ENCODE results near the gene DAB1. TPM values are rescaled to one million over a fixed set of nuclear protein-coding genes. Genes with fewer than 3 reads are reported as not detected.

DAB1 gene
- total RNA-seq, 1 experiment from 2014 or later, result not detected

DNA sequence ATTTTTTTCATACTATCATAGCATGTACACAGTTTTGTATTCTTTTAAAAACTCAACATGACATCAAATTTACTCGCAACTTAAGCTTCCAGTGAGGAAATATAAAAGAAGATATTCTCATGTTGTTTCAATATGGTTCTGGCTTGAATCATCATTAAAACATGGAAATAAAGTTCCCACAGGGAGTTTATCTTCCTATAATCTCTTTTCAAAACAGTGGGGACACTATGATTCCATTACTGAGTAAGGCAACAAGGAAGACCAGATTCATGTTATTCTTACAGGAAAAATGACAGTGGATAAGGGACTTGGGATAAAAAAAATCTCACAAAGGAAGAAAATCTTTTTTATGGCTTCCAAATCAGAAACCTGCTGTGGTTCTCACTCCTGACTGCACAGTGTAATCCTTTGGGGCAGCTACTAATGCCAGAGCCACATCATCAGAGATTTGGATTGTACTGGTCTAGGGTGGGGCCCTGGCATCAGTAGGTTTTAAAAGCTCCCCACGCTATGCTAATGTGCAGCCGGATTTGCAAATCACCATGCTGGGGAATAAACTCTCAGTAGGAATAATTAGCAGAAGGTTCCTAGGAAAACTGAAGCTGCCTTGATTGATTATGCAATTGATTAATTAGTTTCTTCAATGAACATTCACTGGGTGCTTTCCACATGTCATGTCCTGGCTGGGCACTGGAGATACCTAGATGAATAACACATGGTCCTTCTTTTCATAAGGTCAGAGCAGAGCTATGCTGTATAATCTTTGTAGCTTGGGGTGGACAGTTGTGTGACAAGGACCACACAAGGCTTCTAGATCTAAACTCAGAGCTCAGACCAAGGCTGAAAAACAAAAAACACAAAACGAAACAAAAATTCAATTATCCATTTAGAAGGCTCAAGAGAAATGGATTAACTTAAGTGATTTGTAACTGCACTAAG, 386.9 kb downstream of the DAB1 start:
- BruUV-seq (replicated peaks), result no TSS peak
- Histone ChIP-seq H3K79me2 (ENCODE audit: insufficient read depth, low read length) (no peaks in the 10 kb centered on the region), H3K27me3 (ENCODE audit: insufficient read depth, low read length) (0 out of 2 replicates have a peak, but pooled peaks cover 5% of the 10 kb centered on the region), H2AFZ (ENCODE audit: low read depth, low read length, poor library complexity, severe bottlenecking) (no peak overlapping the region), H3K4me1 (ENCODE audit: control insufficient read depth in 1 of 2, insufficient read depth in 2 of 2, low read length in 2 of 2) (no peaks in the 10 kb centered on the region), H3K9ac (ENCODE audit: low read length) (no peak overlapping the region), H3K4me2 (ENCODE audit: low read length) (no peak overlapping the region), H3K4me3 (replicated peaks in 1 of 2; ENCODE audit: low read depth in 1 of 2, low read length in 2 of 2) (no peak overlapping the region), H3K36me3 (ENCODE audit: control insufficient read depth in 1 of 2, insufficient read depth in 2 of 2, low read length in 2 of 2) (no peaks in the 10 kb centered on the region), H3K9me2 (ENCODE audit: insufficient read depth) (no peaks in the 10 kb centered on the region), H3K27ac (ENCODE audit: low read depth, low read length) (no peak overlapping the region), H4K20me1 (ENCODE audit: insufficient read depth) (no peaks in the 10 kb centered on the region), H3K9me3 (ENCODE audit: control insufficient read depth in 1 of 2, insufficient read depth in 1 of 2, low read depth in 1 of 2, low read length in 2 of 2) (no peaks in the 10 kb centered on the region)
- ChIA-PET RAD21 (ENCODE audit: low non-redundant PET in 1 of 2, low total read pairs in 2 of 2, uncharacterized antibody in 2 of 2, unreplicated experiment in 2 of 2) (no interaction called here), CTCF (no interaction called here), POLR2A (no interaction called here)
- TF ChIP-seq, protein P1, sequence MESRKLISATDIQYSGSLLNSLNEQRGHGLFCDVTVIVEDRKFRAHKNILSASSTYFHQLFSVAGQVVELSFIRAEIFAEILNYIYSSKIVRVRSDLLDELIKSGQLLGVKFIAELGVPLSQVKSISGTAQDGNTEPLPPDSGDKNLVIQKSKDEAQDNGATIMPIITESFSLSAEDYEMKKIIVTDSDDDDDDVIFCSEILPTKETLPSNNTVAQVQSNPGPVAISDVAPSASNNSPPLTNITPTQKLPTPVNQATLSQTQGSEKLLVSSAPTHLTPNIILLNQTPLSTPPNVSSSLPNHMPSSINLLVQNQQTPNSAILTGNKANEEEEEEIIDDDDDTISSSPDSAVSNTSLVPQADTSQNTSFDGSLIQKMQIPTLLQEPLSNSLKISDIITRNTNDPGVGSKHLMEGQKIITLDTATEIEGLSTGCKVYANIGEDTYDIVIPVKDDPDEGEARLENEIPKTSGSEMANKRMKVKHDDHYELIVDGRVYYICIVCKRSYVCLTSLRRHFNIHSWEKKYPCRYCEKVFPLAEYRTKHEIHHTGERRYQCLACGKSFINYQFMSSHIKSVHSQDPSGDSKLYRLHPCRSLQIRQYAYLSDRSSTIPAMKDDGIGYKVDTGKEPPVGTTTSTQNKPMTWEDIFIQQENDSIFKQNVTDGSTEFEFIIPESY (IDR thresholded peaks at IDR 0.05; ENCODE audit: extremely low read depth, insufficient replicate concordance, low read length), result no peak
- no peak for TF ChIP-seq POLR2AphosphoS5 (IDR thresholded peaks at IDR 0.05; ENCODE audit: low read depth, low read length)
- no peak for TF ChIP-seq CBX3 (IDR thresholded peaks at IDR 0.05; ENCODE audit: low read depth)
- no peak for TF ChIP-seq ZFX (IDR thresholded peaks at IDR 0.05)
- TF ChIP-seq, protein P2, sequence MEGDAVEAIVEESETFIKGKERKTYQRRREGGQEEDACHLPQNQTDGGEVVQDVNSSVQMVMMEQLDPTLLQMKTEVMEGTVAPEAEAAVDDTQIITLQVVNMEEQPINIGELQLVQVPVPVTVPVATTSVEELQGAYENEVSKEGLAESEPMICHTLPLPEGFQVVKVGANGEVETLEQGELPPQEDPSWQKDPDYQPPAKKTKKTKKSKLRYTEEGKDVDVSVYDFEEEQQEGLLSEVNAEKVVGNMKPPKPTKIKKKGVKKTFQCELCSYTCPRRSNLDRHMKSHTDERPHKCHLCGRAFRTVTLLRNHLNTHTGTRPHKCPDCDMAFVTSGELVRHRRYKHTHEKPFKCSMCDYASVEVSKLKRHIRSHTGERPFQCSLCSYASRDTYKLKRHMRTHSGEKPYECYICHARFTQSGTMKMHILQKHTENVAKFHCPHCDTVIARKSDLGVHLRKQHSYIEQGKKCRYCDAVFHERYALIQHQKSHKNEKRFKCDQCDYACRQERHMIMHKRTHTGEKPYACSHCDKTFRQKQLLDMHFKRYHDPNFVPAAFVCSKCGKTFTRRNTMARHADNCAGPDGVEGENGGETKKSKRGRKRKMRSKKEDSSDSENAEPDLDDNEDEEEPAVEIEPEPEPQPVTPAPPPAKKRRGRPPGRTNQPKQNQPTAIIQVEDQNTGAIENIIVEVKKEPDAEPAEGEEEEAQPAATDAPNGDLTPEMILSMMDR (IDR thresholded peaks at IDR 0.05 in 2 of 3, conservative IDR thresholded peaks at IDR 0.05 in 1 of 3; ENCODE audit: borderline replicate concordance in 1 of 3, insufficient read depth in 1 of 3, low read depth in 2 of 3, low read length in 2 of 3), result no peak
- no peak for TF ChIP-seq ELF1 (IDR thresholded peaks at IDR 0.05; ENCODE audit: borderline replicate concordance, low read depth)
- TF ChIP-seq SRF (IDR thresholded peaks at IDR 0.05; ENCODE audit: low read depth), result no peak
- TF ChIP-seq CEBPB (IDR thresholded peaks at IDR 0.05; ENCODE audit: low read depth), result no peak
- no peak for TF ChIP-seq RAD21 (IDR thresholded peaks at IDR 0.05; ENCODE audit: low read depth)
- TF ChIP-seq, protein P3, sequence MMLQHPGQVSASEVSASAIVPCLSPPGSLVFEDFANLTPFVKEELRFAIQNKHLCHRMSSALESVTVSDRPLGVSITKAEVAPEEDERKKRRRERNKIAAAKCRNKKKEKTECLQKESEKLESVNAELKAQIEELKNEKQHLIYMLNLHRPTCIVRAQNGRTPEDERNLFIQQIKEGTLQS (IDR thresholded peaks at IDR 0.05), result no peak
- TF ChIP-seq TCF7L2 (IDR thresholded peaks at IDR 0.05; ENCODE audit: borderline replicate concordance, extremely low read depth, insufficient read depth, insufficient read length), result no peak
- no peak for TF ChIP-seq EZH2phosphoT487 (IDR thresholded peaks at IDR 0.05; ENCODE audit: borderline replicate concordance)
- no peak for TF ChIP-seq SP1 (IDR thresholded peaks at IDR 0.05; ENCODE audit: low read depth)
- TF ChIP-seq EGR1 (IDR thresholded peaks at IDR 0.05; ENCODE audit: low read depth), result no peak
- TF ChIP-seq, protein P4, sequence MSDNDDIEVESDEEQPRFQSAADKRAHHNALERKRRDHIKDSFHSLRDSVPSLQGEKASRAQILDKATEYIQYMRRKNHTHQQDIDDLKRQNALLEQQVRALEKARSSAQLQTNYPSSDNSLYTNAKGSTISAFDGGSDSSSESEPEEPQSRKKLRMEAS (IDR thresholded peaks at IDR 0.05), result no peak
- TF ChIP-seq SIN3A (IDR thresholded peaks at IDR 0.05; ENCODE audit: low read depth), result no peak
- no peak for TF ChIP-seq FOSL1 (IDR thresholded peaks at IDR 0.05; ENCODE audit: low read depth)
- no peak for TF ChIP-seq EZH2 (IDR thresholded peaks at IDR 0.05)
- TF ChIP-seq YY1 (IDR thresholded peaks at IDR 0.05; ENCODE audit: extremely low read depth, insufficient replicate concordance, low read depth, low read length), result no peak
- intact Hi-C loops (cut with micrococcal nuclease), result no loop called here
- ATAC-seq, result no peak
- no peak for DNase-seq (ENCODE audit: low read depth, low spot score)

Measured in HCT116 (cell line).